GM15510 (cell line): ENCODE results near the gene EPB41L1.

Experiments
- POLR2A ChIP-seq: IDR thresholded peaks from 3 replicates; pipeline ENCODE4 v1.6.1; 2011; ENCODE audit warnings: borderline replicate concordance; ENCODE audit not compliant: insufficient read length; ENCODE audit errors: extremely low read depth

Gene EPB41L1

DNA sequence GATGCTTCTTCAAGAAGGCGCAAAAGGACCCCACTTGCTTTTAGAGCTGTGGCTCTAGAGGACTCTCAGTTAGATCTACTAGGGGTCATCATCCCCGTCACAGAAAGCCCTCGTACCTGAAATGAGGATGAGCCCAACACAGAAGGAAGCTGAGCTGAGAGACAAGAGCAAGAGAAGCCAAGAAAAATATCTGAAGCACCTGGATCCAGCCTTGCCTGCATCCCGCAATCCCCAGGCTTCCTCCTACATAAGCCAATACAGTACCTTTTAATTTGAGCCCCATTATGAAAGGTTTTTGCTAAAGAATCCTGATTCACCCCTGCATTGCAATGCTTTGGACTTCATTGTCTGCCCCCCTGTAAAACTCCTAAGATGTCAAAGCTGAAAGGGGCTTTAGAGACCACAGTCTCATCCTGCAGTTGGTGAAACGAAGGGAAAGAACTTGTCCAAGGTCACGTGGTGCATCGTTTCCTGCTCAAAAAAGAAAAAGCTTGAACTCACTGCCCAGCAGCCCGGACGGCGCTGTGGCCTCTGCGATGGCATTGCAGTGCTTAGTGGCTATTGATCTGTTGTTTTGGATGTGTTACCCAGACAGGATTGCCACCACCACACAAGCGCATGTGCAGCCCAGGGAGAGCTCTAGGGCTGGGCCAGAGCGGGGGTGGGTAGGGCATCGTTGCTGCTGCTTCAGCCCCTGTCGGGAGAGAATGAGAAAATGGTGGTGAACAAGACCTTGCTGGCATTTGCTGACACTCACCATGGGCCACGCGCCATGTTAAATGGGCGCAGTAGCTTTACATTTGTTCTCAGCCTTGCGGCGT lies 110.1 kb downstream of the EPB41L1 start:
- TF ChIP-seq POLR2A, result no peak

DNA sequence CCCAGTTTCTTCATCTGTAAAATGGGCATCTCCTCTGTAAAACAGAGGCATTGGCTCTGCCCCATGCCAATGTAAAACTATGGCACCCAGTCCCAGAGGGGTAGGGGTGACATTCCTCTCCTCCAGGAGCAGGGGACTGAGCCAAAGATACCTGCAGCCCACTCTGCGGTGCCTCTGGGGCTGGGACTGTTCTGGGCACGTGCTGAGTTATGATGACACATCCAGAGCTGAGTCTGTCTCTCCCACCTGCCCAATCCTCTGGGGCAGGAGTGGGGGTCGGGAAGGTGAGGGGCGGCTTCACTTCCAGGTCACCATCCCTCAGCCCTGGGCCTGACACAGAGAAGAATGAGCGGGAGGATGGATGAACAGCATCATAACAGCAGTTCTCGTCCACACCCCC lies 111.6 kb downstream of the EPB41L1 start:
- no peak for TF ChIP-seq POLR2A

GRCh38 chr20:36267605-36268381 lies 113.3 kb downstream of the EPB41L1 start:
- TF ChIP-seq POLR2A, result no peak

- TF ChIP-seq POLR2A, result no peak
These were observed 114.2 kb downstream of the EPB41L1 start for GRCh38 chr20:36268440-36269342.

DNA sequence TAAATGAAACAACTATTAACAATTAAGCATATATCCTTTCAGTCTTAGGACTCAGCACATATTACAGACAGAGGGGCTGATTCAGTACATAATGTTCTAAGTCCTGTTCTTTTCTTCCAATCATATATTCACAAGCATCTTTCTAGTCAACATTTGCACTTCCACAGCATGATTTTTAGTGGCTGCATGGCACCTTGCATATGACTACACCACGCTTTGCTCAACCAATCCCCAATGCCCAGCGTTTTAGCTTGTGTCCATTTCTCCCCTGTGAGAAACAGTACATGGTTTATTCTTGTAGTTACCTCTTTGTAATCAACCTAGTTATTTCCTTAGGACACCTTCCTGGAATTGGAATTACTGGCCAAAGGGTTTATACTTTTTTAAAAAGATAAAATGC lies 115.0 kb downstream of the EPB41L1 start:
- no peak for TF ChIP-seq POLR2A

DNA sequence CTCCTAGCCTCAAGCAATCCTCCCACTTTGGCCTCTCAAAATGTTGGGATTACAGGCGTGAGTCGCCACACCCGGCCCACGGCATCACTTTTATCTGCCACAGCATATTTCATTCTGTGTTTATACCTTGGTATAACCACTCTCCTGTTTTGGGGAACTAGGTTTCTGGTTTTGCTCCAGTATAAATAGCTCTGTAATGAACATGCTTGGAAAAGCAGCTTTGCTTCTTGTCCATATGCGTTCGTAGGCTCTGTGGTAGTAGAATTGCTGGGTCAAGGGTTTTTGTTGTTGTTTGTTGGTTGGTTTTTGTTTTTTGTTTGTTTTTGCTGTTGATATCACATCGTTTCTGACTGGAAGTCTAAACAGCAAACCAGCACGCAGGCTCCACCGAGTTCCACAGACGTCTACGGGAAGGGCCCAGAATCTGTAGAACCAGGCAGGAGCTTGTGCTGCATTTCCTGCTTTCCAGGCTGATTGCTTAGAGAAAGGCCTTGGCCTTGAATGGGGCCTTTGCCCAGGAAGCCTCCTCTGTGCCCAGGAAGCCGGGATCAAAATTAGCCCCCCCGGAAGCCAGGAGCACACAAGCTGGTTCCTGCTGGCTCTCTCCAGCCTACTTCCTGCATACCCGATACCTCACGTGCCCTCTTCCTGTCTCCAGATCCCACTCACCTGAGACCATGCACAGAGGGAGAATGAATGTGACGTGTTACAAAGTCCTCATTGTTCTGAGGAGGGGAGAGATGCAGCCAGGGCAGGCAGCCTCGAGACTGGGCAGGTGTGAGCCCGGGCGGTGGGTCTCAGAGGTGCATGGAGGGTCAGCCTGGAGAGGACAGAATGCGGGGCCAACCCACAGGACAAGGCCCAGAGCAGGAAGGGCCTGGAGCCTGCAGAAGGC lies 116.5 kb downstream of the EPB41L1 start:
- no peak for TF ChIP-seq POLR2A

GRCh38 chr20:36271639-36272546 lies 117.4 kb downstream of the EPB41L1 start:
- no peak for TF ChIP-seq POLR2A

DNA sequence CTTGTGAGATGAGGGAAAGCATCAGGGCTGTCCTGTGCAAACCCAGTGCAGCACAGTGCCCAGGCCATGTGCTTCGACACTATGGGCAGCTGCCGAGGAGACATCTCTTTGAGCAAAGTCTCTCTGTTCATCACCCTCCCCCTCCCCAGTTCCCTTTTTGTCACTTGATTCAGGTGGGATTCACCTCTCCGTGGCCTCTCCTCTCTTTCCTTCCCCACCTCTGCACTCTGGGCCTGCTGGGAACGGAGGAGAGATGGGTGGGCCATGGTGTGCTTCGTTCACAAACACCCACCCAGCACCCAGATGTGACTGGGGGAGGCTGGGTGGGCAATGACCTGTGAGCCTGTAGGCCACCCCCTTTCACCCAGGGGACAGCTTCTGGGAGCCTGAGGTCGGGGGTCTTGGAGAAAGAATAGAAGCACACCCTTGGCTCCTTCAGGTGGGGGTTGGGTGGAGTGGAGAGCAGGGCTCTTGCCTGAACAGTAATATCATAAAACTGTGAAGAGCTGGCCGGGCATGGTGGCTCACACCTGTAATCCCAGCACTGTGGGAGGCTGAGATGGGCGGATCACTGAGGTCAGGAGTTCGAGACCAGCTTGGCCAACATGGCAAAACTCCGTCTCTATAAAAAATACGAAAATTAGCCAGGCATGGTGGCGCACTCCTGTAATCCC lies 118.1 kb downstream of the EPB41L1 start:
- no peak for TF ChIP-seq POLR2A

DNA sequence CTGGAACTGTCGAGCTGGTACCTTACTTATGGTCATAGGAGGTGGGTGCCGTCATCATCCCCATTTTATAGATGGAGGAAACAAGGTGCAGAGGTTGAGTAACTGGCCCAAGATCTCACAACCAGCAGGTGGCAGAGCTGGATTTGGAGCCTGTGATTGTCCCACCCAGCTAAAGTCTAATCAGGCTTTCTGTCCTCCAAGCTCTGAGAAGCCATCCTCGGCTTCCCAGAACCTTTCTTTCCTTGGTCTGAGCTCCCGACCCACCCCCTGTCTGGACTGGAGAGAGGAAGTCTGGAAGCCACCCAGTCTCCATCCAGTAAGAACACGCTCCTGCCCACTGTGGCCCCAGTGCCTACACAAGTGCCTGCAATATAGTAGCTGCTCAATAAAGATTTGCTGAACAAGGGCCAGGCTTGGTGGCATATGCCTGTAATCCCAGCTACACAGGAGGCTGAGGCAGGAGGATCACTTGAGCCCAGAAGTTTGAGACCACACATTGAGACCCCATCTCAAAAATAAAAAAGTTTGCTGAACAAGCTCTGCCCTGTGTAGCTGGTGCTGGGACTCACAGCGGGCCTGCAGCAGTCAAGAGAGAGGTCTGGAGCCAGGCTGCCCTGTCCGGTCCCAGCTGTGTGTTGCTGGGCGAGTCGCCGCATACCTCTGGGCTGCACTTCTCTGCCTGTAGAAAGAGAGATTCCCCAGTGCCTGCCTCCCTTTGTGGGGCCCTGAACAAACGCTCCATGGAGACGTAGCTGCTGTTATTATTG lies 119.1 kb downstream of the EPB41L1 start:
- TF ChIP-seq POLR2A, result no peak

GRCh38 chr20:36274181-36274841 lies 119.8 kb downstream of the EPB41L1 start:
- TF ChIP-seq POLR2A, result no peak

DNA sequence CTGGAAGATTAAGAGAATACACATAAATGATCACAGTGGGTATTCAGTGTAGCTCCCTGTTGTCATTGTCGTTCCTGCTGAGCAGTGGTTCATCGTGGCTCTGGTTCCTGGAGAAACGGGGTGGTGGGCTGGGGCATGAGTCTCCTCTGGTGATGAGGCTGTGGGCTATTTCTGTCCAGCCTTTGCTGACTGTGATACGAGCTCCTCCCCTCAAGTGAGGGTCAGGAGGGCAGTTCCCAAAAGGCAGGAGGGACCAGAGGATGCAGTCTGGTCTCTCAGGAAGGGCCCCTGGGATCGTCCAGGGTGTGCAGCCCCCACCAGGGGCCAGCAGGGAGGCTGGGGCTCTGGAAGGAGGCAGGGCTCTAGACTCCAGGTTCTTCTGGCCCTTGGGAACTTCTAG lies 120.5 kb downstream of the EPB41L1 start:
- TF ChIP-seq POLR2A, result no peak
